ENCODE results near the gene HHIPL1.

Gene HHIPL1

GRCh38 chr14:99644723-99645544 lies at the start of gene HHIPL1:
HHIPL1 (plus strand) TSS chr14:99645129; CDS start chr14:99645208, 79 bp downstream.
- DNase-seq: no peak

- no peak for DNase-seq
These were observed 49.4 kb upstream of the HHIPL1 start for GRCh38 chr14:99595524-99595923.

DNA sequence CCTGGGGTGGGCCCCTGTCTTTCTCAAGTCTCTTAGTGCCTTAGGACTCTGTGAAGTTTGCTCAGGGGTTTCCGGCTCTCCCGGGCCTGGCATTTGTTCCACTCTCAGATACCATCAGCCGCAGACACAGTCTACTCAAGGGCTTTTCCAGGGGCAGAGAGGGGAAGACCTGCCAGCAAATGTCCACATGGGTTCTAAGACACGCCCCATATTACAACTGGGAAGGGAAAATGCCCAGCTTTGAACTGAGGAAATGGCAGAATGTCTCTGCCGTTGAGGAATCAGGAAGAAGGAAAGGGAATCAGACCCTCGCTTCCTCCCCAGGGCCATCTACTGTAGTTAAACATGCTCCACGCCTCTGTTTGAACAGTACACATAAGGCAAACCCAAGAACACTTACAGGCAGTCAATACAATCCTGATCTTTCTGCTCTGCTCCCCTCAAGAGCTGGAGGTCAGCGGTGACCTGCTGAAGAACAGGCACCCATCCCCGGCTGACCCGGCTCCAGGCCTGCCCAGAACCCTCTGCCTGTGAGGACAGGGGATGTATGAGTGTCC lies 48.8 kb upstream of the HHIPL1 start:
- no peak for DNase-seq

GRCh38 chr14:99596772-99597171 lies 48.2 kb upstream of the HHIPL1 start:
- no peak for DNase-seq

GRCh38 chr14:99597911-99598600 lies 46.9 kb upstream of the HHIPL1 start:
- DNase-seq: no peak

GRCh38 chr14:99598774-99599173 lies 46.2 kb upstream of the HHIPL1 start:
- no peak for DNase-seq

GRCh38 chr14:99599393-99599792 lies 45.5 kb upstream of the HHIPL1 start:
- DNase-seq: no peak

- DNase-seq: no peak
These were observed 44.6 kb upstream of the HHIPL1 start for GRCh38 chr14:99600232-99600888.

DNA sequence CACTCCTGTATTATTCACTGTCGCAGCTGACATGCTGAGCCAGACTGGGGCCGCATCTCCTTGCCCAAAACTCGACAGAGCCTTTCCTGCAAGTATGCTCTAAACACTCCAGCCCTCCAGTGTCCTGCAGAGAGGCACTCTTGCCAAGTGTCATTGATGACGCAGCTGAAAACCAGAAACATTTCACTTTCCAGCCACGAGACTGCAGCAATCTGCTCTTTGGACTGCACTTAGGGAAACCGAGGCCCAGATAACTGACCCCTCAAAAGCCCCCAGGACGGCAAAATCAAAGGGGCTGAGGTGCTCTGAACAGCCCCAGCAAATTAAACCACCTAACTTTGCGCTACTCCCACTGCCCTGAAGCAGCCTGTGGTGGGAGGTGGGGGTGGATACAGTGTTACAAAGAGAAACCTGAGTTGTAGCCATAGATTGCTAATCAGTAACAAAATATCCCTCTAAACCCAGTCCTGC lies 43.5 kb upstream of the HHIPL1 start:
- DNase-seq: no peak

- no peak for DNase-seq
These were observed 42.7 kb upstream of the HHIPL1 start for GRCh38 chr14:99602054-99602787.

DNA sequence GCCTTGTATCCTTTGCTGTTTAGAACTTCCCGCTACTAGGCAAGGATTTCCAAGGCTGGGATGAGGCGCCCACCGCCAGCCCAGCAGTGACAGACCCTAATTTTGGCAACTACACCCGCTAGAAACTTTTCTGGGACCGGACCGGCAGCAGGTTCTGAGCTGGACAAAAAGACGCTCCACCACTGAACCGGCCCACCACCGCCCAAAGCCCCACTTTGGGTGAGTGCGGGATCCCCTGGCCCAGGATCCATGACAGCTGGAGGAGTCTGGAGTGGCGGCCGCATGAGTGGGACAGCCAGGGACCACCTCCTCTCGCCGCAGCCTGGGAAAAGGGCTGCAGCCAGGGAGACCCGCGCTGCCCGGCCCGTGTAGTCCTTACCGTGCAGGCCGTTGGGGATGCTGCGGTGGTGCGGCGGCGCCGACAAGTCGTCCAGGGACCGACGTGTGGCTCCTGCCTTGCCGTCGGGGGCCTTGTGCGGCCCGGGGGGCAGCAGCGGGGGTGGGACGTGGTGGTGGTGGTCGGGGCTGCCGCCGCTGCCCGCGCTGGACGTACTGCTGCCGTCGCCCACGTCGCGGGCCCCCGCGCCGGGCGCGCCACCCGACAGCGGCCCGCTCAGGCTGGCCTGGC lies 42.0 kb upstream of the HHIPL1 start:
- no peak for DNase-seq

- DNase-seq: no peak
These were observed 41.3 kb upstream of the HHIPL1 start, which contains the start of gene CCDC85C for GRCh38 chr14:99603471-99604277. CCDC85C (minus strand) TSS chr14:99604207; CDS start chr14:99603959, 248 bp downstream.

DNA sequence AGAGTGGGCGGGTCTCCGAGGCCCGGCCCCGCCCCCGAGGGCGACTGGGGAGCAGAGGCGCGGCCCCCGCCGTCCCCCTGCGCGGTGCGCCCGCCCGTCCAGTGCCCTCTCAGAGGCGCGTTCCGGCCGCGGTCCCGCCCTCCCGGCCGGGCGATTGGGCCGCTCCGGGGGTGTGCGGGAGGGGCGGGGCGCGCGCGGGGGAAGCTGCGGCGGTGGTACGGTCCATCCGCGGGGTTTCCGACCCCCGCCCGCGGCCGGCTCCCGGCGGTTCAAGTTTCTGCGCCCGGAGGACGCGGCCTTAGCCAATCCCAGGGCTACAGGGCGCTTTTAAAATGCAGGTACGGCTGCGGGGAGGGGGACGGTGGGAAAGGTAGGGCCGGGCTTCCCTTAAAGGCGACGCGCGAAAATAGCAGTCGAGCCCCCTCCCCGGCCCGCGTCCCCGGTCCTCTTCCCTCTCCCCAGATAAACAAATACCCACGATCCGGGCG lies 40.6 kb upstream of the HHIPL1 start:
- DNase-seq: peak; percentile 77

DNA sequence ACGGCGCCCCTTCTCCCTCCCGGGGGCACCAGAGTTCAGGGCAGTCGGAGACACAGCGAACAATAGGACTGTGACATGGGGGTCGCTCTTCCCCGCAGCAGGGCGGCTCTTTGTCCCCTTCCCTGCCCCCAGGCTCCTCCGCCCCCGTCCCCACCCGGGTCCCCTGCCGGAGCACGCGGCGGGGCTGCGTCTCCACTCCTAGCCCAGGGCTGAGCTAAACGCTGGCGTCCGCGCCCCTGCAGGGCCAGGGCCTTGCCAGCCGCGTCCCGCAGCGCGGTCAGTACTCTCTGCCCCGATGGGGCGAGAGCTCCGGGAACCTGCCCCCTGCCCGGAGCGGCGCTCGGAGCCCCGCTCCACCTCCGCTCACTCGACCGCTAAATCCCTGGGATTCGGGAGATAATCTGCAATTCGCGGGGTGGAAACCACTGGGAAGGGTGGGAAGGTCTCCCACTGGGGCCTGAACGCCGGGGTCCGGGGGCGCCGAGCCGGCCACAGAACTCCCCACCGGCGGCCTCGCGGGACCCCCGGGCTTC lies 40.1 kb upstream of the HHIPL1 start:
- DNase-seq: no peak

- DNase-seq: peak; percentile 15
These were observed 39.5 kb upstream of the HHIPL1 start for GRCh38 chr14:99605299-99605961.

DNA sequence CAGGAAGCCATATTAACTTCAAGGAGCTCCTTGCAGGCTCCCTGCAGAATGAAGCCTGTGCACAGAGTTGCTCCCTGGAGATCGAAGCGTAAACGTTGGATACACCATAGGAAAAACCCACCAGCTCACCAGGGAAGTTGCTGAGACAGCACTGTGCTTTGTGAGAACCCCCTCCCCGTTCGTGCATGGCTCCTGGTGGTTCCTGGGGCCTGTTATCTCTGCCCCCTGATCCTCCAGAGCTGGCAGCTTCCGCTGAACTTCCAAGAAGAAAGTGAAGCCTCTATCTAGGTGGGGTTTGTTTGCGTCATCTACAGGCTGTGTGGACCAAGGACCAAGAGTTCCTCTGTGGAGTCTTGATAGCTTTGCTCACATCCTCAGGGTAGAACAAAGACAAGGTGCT lies 38.6 kb upstream of the HHIPL1 start:
- DNase-seq: no peak

DNA sequence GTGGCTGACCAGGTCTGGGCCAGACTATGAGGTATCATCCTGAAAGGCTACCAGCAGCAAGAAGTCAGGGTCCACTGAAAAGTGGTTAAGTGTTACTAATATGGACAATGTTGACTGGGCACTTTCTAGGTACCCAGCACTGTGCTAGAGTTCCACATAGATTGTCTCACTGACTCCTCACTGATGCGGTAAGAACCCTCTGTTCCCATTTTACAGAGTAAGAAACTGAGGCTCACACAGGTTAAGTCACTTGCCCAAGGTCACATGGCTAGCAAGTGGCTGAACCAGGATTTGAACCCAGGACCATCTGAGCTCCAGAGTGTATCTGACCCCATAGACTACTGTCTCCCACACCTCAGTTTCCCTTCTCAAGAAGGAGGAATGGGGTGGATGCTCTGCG lies 36.3 kb upstream of the HHIPL1 start:
- no peak for DNase-seq

GRCh38 chr14:99609245-99610170 lies 35.4 kb upstream of the HHIPL1 start:
- no peak for DNase-seq

DNA sequence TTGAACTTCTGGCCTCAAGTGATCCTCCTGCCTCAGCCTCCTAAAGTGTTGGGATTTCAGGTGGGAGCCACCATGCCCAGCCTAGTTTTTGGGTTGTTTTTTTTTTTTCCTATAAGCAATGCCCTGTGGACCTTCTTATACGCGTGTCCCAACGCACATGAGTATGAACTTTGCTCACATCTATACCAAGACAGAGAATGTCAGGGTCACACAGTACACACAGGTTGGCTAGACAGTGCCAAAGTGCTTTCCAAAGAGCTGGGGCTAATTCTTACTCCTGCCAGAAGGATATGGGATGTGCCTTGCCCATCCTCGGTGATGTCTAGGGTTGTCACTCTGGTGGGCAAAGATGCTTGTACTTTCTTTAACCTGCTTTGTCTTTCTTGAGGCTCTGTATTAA lies 33.3 kb upstream of the HHIPL1 start:
- no peak for DNase-seq

Data from amniotic stem cell (primary cell).